NCI-H446 (cell line): Measurements from ENCODE around the gene TBC1D16.
"Not testable (repeated sequence)": the region's sequence is repeated elsewhere in the genome, so short reads cannot be mapped to it uniquely, and the experiment has no call there.

Experiments used
- DNase-seq, 2 experiments: peaks; one replicate each; lab custom pipeline; 2025; lab: John Stamatoyannopoulos, UW

TBC1D16 gene

DNA sequence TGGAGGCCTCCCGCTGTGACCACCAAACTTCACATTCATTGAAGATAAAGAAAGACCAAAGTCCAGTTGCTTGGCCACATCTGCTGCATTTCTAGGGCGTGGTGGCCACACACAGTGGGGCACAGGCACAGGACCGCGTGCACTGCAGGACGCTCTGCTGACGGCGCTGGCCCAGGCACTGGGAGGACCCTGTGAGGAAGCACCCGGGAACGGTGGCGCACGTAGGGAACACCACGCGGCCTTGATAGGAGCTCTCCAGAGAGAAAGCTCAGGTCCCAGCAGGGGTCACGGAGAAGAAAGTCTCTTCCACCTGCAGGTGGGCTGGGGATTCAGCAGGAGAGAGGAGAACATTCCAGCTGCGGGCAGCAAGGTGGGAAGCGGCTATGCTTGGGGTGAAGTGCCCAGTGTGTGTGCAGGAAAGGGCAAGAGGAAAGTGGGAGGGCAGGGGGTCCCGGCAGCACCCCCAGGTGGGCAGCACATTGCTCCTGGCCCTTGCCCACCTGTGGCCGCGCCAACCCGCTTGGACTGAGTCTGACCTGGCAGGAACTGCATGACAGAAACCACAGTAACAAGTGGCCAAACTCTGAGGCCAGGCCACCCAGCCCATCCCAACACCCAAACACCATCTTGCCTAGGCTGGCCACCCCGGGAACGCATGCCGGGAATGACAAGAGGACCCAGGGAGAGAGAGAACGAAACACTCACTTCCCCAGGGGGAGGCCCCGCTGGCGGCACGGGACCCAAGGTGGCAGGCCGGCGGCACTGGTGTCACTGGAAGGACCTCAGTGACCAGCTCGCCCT is 32.8 kb downstream of the TBC1D16 start:
- DNase-seq: no peak

- DNase-seq: no peak
These were observed 33.5 kb downstream of the TBC1D16 start for GRCh38 chr17:80002070-80002641.

DNA sequence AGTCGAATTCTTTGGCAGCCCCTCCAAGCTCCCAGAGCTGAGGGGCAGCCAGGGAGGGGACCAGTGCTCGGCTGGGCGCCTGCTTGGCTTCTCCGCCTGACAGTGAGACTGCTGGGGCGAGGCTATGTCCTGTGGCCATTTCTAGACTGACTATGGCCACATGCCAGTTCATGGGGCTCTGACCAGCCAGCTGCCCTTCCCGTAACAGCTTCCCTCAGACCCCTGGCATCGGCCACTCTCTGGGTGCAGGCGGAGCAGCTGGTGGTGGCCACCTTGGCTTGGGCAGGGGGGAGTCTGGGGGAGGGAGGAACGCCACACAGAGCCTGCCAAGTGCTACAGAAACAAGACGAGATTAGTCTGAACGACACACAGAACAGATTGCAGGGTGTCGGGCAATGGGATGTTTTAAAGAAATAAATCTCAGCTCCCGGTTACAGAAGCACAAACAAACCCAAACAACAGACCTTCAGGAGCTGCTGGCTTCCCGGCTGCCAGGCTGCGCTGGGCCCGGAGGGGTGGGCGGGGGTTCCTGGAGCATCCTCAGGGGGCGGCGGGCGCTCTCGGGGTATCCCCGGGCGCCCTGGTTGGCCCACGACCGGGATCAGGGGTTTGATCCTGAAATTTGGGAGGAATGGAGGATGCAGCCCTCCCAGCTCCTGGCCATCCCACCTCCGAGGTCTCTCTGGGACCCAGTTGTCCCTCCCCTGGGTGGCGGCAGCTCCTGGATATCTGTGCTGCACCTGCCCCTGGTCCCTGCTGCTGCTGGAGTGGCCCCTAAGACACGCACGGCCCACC is 34.5 kb downstream of the TBC1D16 start:
- peak in 1 of 2 experiments; percentile 51 for DNase-seq

DNA sequence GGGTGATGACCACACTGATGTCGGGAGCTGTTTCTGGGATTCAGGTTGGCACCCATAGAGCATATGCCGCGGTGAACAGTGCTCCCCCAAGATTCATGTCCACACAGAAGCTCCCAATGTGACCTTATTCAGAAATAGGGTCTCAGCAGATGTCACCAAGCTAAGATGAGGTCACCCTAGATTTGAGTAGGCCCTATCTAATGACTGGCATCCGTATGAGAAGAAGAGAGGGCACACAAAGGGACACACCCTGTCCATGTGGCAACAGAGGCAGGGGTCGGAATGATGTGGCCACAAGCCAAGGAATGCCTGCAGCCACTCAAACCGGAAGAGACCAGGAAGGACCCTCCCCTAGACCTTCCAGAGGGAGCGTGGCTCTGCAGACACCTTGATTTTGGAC is 35.5 kb downstream of the TBC1D16 start:
- no peak for DNase-seq

GRCh38 chr17:79997011-79997660 is 38.5 kb downstream of the TBC1D16 start:
- no peak for DNase-seq

GRCh38 chr17:79996291-79996690 is 39.4 kb downstream of the TBC1D16 start:
- no peak for DNase-seq

- DNase-seq: no peak
These were observed 40.0 kb downstream of the TBC1D16 start for GRCh38 chr17:79995696-79996095.

DNA sequence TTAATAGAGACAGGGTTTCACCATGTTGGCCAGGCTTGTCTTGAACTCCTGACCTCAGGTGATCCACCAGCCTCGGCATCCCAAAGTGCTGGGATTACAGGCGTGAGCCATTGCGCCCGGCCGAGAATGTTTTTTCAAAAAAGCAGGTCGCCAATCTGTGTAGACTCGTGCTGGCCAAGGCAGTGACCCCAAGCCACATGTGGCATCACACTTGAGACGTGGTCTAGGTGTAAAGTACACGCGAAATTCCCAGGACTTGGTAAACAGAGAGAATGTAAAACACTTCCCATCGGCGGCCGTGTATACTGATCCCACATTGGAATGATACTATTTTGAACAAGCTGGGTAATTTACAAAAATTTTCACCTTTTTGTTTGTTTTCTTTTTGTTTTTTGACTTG is 41.1 kb downstream of the TBC1D16 start:
- DNase-seq: no peak

GRCh38 chr17:79994228-79994569 is 41.5 kb downstream of the TBC1D16 start:
- DNase-seq: not testable (repeated sequence)

- DNase-seq: no peak
These were observed 42.1 kb downstream of the TBC1D16 start for GRCh38 chr17:79993390-79994227.

DNA sequence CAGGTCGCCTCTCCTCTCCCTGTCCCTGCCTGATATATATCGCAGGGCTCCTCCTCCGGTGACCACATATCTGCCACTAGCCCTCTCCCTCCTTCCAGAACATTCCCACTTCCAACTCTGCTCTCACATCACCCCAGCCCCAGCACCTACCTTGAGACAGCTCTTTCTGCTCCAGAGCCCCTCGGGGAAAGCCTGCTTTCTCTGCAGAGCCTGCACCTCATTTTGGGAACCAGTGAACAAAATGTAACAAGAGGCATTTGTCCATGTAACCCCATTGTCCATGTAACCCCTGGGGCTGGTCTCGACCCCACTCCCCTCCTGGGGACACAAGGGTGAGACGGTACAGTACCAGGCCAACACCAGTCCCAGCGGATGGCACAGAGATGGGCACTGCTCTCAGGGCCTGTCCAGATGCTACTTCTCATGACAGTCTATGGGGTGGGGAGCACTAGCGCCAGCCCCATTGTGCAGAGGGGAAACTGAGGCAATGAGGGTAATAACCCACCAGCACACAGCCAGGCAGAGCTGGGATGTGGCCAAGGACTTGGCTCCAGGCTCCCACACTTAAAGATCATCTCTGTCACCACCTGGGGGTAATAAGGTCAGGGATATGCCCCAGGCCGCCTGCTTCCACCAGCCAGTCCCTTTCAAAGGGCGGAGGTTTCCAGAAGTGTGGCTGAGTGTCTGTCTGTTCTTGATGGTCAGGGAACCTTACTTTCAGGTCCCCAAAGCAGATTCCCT is 42.9 kb downstream of the TBC1D16 start:
- DNase-seq: no peak

DNA sequence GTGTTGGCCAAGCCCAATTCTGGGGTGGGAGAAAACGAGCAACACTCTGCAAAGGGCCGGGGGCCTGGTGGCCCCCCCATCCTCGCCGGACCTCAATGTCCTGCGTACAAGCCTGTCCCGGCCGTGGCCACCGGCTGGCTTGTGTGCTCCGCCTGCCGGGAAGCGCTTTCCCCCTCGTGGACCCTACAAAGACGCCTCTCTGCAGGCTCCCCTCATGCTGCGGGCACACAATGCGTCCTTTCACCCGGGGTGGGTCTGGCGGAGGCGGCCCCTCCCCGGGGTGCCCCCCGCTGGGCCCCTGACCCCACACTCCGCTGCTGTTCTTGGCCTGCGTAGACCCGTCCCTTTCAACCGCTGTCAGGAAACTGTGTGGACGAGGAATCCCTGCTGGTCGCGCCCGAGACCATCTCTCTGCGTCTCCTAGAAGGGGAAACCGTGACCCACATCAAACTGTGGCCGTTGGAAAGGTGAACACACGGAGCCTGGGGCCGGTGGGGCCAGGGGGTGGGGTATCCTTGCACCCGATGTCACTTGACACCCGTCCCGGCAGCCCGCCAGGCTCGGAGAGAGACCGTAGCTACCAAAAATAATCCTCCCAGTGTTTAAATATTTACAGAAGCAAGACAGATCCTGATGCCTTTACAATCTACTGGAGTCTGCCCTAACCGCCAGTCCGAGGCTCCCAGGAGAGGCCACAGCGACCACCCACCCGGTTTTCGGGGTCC is 43.6 kb downstream of the TBC1D16 start:
- DNase-seq: no peak

- DNase-seq: peak in 1 of 2 experiments; percentile 76
These were observed 44.3 kb downstream of the TBC1D16 start for GRCh38 chr17:79991140-79991923.

- no peak for DNase-seq
These were observed 45.0 kb downstream of the TBC1D16 start for GRCh38 chr17:79990704-79991103.

DNA sequence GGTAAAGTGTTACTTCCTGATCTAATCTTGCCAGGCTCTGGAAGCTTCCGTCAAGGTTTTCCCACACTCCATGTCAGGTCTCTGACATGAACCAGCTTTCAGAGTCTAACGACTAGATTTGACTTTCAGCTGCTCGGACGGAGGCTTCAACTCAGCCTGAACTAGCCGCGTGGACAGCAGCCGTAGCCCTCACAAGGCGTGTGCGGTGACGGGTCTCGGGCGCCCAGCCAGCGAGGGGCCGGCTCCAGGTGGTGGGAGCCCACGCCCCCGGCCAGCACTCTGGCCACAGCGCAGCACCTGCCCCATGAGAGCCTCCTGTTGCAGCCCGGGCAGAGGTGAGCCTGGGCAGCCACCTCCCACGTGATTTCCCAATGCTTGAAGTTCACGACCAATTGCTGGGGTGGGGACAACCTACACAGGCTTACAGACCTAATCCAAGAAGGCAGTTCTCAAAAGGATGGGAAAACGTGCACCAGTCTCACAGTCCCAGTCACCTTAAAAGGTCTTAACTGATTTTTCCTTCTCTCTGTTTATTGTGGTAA is 45.5 kb downstream of the TBC1D16 start:
- DNase-seq: no peak

- no peak for DNase-seq
These were observed 46.4 kb downstream of the TBC1D16 start for GRCh38 chr17:79989106-79989835.

- no peak for DNase-seq
These were observed 47.3 kb downstream of the TBC1D16 start for GRCh38 chr17:79988185-79988971.

GRCh38 chr17:79987935-79988184 is 47.8 kb downstream of the TBC1D16 start:
- DNase-seq: no peak
